Liver (tissue), 3 donors: ENCODE results near the gene PLEKHO2.

Experiments
- ATF3 ChIP-seq: IDR thresholded peaks from 2 replicates; pipeline ENCODE4 v1.6.1; 2016; ENCODE audit warnings: antibody characterized with exemption
- CTCF ChIP-seq: fragments of 150-350 bp; IDR thresholded peaks from 2 replicates; pipeline ENCODE4 v1.5.1; 2017; ENCODE audit warnings: improper control_type of control experiment, low read depth, low read length; ENCODE audit not compliant: missing input control
- FOXA1 ChIP-seq: IDR thresholded peaks from 2 replicates; pipeline ENCODE4 v1.6.1; 2016; ENCODE audit warnings: antibody characterized with exemption
- RAD21 ChIP-seq, 2 donors: IDR thresholded peaks; 2 replicates each; pipeline ENCODE4 v1.6.1; 2016; ENCODE audit warnings: antibody characterized with exemption in 2 of 2, mild to moderate bottlenecking in 2 of 2
- TAF1 ChIP-seq: conservative IDR thresholded peaks from 2 replicates; pipeline ENCODE4 v1.6.1; 2016; ENCODE audit warnings: antibody characterized with exemption, mild to moderate bottlenecking
- YY1 ChIP-seq: IDR thresholded peaks from 2 replicates; pipeline ENCODE4 v1.6.1; 2016; ENCODE audit warnings: antibody characterized with exemption, mild to moderate bottlenecking
- TF ChIP-seq, protein P1 (sequence below): IDR thresholded peaks from 2 replicates; pipeline ENCODE4 v1.6.1; 2016; ENCODE audit warnings: antibody characterized with exemption
- TF ChIP-seq, protein P2 (sequence below): IDR thresholded peaks from 2 replicates; pipeline ENCODE4 v1.6.1; 2016; ENCODE audit warnings: antibody characterized with exemption, mild to moderate bottlenecking
- donor health status: healthy.
- donor health status: healthy.

GRCh38 chr15:64828985-64829384 lies 12.7 kb upstream of the PLEKHO2 start:
- no peak for TF ChIP-seq TAF1
- TF ChIP-seq CTCF = no peak
- TF ChIP-seq, protein P1, sequence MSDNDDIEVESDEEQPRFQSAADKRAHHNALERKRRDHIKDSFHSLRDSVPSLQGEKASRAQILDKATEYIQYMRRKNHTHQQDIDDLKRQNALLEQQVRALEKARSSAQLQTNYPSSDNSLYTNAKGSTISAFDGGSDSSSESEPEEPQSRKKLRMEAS = no peak
- TF ChIP-seq, protein P2, sequence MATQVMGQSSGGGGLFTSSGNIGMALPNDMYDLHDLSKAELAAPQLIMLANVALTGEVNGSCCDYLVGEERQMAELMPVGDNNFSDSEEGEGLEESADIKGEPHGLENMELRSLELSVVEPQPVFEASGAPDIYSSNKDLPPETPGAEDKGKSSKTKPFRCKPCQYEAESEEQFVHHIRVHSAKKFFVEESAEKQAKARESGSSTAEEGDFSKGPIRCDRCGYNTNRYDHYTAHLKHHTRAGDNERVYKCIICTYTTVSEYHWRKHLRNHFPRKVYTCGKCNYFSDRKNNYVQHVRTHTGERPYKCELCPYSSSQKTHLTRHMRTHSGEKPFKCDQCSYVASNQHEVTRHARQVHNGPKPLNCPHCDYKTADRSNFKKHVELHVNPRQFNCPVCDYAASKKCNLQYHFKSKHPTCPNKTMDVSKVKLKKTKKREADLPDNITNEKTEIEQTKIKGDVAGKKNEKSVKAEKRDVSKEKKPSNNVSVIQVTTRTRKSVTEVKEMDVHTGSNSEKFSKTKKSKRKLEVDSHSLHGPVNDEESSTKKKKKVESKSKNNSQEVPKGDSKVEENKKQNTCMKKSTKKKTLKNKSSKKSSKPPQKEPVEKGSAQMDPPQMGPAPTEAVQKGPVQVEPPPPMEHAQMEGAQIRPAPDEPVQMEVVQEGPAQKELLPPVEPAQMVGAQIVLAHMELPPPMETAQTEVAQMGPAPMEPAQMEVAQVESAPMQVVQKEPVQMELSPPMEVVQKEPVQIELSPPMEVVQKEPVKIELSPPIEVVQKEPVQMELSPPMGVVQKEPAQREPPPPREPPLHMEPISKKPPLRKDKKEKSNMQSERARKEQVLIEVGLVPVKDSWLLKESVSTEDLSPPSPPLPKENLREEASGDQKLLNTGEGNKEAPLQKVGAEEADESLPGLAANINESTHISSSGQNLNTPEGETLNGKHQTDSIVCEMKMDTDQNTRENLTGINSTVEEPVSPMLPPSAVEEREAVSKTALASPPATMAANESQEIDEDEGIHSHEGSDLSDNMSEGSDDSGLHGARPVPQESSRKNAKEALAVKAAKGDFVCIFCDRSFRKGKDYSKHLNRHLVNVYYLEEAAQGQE = no peak
- no peak for TF ChIP-seq ATF3
- no peak for TF ChIP-seq RAD21 (IDR thresholded peaks at IDR 0.05)
- TF ChIP-seq YY1 = no peak
- no peak for TF ChIP-seq FOXA1
